Activated CD8-positive, alpha-beta memory T cell treated with anti-CD3 and anti-CD28 coated beads for 4 hours (primary cell): ENCODE measurements around the gene DYNLT2.

ENCODE experiments used
- DNase-seq, 2 donors: peaks; one replicate each; pipeline ENCODE4 v3.0.0-alpha.2; 2020; ENCODE audit warnings: low read depth in 2 of 2

Gene DYNLT2

GRCh38 chr6:169738204-169738975 is 13.0 kb downstream of the DYNLT2 start:
- DNase-seq: no peak

- DNase-seq: no peak
Observed at GRCh38 chr6:169729961-169730360, 21.4 kb downstream of the DYNLT2 start.

- no peak for DNase-seq
Observed at GRCh38 chr6:169726963-169727362, 24.4 kb downstream of the DYNLT2 start.

GRCh38 chr6:169726049-169726400 is 25.3 kb downstream of the DYNLT2 start:
- DNase-seq: no peak

GRCh38 chr6:169725125-169726048 is 26.0 kb downstream of the DYNLT2 start:
- no peak for DNase-seq

- peak; percentile 50 to 56 for DNase-seq
Observed at GRCh38 chr6:169724494-169725124, 26.8 kb downstream of the DYNLT2 start, which contains the start of gene PHF10. TSS of gene PHF10 (minus strand) at chr6:169724500. CDS start at chr6:169723931, 569 bp downstream.

GRCh38 chr6:169723991-169724493 is 27.3 kb downstream of the DYNLT2 start:
- DNase-seq: no peak

GRCh38 chr6:169723200-169723909 is 28.0 kb downstream of the DYNLT2 start:
- peak; percentile 34 to 42 for DNase-seq

- DNase-seq: no peak
Observed at GRCh38 chr6:169722362-169723199, 28.8 kb downstream of the DYNLT2 start.

GRCh38 chr6:169720207-169720855 is 31.0 kb downstream of the DYNLT2 start:
- DNase-seq: no peak

GRCh38 chr6:169719117-169719516 is 32.3 kb downstream of the DYNLT2 start:
- DNase-seq: no peak

GRCh38 chr6:169714595-169714994 is 36.8 kb downstream of the DYNLT2 start:
- no peak for DNase-seq

GRCh38 chr6:169714178-169714577 is 37.2 kb downstream of the DYNLT2 start:
- no peak for DNase-seq

- DNase-seq: no peak
Observed at GRCh38 chr6:169710009-169710408, 41.4 kb downstream of the DYNLT2 start.

- no peak for DNase-seq
Observed at GRCh38 chr6:169709293-169709692, 42.1 kb downstream of the DYNLT2 start.

- no peak for DNase-seq
Observed at GRCh38 chr6:169707772-169708171, 43.6 kb downstream of the DYNLT2 start.

- DNase-seq: no peak
Observed at GRCh38 chr6:169702840-169703246, 48.5 kb downstream of the DYNLT2 start.

- peak; percentile 97 to 98 for DNase-seq
Observed at GRCh38 chr6:169701954-169702839, 49.2 kb downstream of the DYNLT2 start, which contains the start of the genes C6orf120 and WDR27. TSS of gene C6orf120 (plus strand) at chr6:169702126. CDS start at chr6:169702460, 334 bp downstream. TSS of gene WDR27 (minus strand) at chr6:169702029. CDS start at chr6:169689005, 13,024 bp downstream.
